GM04504 (cell line): ENCODE measurements around the gene LEMD1.
"Not testable (repeated sequence)": the region's sequence is repeated elsewhere in the genome, so short reads cannot be mapped to it uniquely, and the experiment has no call there.

Experiments used
- DNase-seq: peaks from one replicate; pipeline ENCODE4 v3.0.0-alpha.2; 2012; ENCODE audit warnings: low read depth

LEMD1 gene

GRCh38 chr1:205446828-205447227 is 25.0 kb upstream of the LEMD1 start:
- DNase-seq = no peak

- DNase-seq = no peak
Measured at GRCh38 chr1:205445646-205445935, 23.7 kb upstream of the LEMD1 start.

- DNase-seq = no peak
Measured at GRCh38 chr1:205444931-205445645, 23.2 kb upstream of the LEMD1 start.

GRCh38 chr1:205444300-205444930 is 22.6 kb upstream of the LEMD1 start:
- DNase-seq = no peak

- DNase-seq = no peak
Measured at GRCh38 chr1:205443585-205444299, 21.9 kb upstream of the LEMD1 start.

GRCh38 chr1:205442051-205442725 is 20.3 kb upstream of the LEMD1 start:
- DNase-seq = no peak

- no peak for DNase-seq
Measured at GRCh38 chr1:205441716-205442050, 19.8 kb upstream of the LEMD1 start.

- DNase-seq = no peak
Measured at GRCh38 chr1:205441318-205441633, 19.4 kb upstream of the LEMD1 start.

GRCh38 chr1:205440476-205441317 is 18.8 kb upstream of the LEMD1 start:
- no peak for DNase-seq

GRCh38 chr1:205440121-205440475 is 18.2 kb upstream of the LEMD1 start:
- no peak for DNase-seq

- DNase-seq = peak; percentile 42
Measured at GRCh38 chr1:205438213-205439158, 16.6 kb upstream of the LEMD1 start.

- DNase-seq = no peak
Measured at GRCh38 chr1:205437570-205437969, 15.7 kb upstream of the LEMD1 start.

- no peak for DNase-seq
Measured at GRCh38 chr1:205436776-205437410, 15.0 kb upstream of the LEMD1 start.

GRCh38 chr1:205435578-205436573 is 14.0 kb upstream of the LEMD1 start:
- DNase-seq = no peak

- DNase-seq = no peak
Measured at GRCh38 chr1:205434738-205435137, 12.9 kb upstream of the LEMD1 start.

- not testable (repeated sequence) for DNase-seq
Measured at GRCh38 chr1:205432692-205433091, 10.8 kb upstream of the LEMD1 start.

GRCh38 chr1:205432116-205432515 is 10.3 kb upstream of the LEMD1 start:
- DNase-seq = no peak

- no peak for DNase-seq
Measured at GRCh38 chr1:205430696-205431305, 8.9 kb upstream of the LEMD1 start.
